ENCODE results near the gene CORO1C.

Gene CORO1C

DNA sequence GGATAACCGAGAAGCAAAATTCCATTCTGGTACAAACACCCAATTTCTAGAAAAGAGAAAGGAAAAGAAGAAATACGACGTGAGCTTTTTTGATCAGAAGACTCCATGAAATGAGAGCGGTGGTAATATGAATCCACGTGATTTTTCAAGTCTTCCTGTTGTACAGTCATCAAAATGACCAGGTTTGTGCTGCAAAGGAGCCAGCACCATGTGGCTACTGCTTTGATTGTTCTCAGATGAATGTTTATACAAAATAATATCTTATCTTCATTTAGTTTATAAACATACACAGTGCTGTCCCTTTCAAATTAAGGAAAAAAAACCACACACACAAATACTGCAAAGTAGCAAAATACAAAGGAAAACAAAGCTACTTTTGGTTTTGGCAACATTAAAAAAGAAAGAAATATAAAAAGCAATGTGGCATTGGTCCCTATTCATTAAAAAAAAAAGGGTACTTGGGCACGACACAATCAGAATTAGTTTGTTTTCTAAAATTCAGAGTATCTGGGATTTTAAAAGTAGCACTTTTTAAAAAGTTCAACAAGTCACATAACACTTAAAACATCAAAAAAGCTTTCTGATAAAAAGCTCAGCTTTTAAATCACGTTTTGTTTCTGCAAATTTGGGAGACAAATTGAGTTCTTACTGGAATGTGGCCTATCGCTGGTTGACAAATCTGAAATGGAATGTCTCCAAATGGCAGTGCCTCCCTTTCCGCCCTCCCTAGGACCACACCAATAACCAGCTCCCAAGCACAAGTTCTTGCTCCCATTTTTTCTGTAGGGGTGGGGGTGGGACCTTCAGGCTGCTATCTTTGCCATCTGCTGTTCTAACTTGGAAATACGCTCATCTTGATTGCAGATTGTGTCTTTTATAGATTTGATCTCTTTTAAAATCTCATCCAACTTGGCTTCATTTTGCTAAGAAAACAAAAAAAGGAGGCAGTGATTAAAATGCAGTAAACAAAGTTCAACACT is 84.4 kb downstream of the CORO1C start:
- DNase-seq = no peak

DNA sequence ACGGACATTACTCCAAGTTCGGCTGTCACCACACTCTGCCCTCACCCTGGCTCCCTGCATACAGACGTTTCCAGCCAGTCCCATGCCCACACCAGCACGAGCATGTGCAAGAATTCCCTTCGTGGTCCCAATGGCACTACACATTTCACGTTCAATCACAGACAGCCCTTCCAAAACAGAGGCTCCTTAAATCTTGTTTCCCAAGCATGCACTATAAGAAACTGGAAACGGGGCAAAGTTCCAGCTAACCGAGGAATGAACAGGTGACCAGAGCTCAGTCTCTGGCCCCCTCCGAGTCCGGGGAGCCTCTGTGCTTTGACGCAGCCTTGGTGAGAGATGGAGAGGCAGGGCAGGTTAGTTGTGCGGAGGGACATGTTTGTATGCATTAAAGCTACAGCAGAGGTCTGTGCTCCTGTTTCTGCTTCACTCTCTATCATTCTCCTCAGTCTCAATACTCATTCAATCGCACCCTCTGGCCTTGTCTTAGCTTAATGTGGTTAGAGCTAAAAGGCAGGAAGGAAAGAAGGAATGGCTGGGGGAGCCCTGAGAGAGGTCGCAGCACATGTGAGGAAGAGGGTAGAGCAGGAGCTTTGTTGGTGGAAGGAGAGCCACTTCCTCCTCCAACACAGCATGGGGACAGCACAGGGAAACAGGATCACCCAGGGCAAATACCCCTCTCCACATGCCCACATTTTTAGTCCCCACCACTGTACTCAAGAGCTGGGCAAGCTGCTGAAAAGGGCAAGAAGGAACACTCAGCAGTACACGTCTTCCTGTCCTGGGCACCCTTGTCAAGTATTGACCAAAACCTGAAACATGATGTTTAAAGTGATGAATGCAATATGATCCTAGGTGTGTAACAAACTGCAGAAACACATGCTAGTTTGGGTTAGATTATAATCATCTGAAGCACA is 85.4 kb downstream of the CORO1C start:
- DNase-seq = no peak

DNA sequence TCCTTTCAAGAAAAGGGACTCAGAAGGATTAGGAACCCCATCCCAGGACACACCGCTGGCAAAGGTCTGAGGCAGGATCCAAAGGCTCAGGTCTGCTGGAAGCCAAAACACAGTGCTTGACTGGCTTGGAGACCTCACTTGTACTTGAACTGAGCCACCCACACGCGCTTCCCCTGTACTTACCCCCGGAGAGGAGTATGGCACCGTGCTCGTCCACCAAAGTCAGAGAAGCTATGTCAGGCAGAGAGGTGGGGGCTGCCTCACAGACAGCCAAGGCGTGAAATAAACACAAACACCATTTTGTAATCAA is 86.6 kb downstream of the CORO1C start:
- no peak for DNase-seq

DNA sequence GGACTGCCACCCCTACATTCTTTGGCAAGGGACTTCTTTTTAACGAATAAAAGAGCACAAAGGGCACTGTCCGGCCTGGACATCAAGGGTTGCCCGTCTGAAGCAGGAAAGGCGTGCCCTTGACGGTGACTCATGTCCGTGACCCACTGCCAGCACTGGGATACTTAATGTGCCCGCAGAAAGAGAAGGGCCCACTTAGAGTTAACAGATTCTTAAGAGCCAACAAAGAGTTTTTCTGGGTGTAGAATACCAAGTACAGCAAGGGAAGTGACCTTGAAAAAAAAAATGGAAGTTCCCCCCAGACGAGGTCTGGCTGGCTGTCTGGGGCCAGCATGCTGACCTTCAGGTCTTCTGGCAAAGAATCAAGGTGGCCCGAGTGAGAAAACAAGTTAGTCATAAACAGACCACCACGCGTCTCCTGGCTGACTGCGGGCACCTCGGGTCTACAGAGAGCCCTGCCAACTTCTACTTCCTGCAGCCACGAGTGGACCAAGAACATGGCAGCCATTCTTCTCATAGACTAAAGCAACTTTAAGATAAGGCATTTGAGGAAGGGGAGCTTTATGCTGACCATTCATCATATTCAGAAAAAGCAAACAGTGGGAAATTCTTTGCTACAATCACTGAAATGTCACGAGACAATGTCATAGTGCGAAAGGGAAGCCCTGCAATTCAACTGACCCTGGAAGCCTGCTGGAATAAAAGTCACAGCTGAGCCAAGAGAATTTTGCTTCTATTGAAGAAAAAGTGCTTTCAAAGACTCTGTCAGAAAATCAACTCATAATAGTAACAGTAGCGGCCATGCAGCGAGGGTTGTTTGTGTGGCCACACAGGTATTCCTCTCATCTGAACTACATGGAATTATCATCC is 87.1 kb downstream of the CORO1C start:
- no peak for DNase-seq

- DNase-seq = no peak
Observed at GRCh38 chr12:108642899-108643654, 88.2 kb downstream of the CORO1C start.

DNA sequence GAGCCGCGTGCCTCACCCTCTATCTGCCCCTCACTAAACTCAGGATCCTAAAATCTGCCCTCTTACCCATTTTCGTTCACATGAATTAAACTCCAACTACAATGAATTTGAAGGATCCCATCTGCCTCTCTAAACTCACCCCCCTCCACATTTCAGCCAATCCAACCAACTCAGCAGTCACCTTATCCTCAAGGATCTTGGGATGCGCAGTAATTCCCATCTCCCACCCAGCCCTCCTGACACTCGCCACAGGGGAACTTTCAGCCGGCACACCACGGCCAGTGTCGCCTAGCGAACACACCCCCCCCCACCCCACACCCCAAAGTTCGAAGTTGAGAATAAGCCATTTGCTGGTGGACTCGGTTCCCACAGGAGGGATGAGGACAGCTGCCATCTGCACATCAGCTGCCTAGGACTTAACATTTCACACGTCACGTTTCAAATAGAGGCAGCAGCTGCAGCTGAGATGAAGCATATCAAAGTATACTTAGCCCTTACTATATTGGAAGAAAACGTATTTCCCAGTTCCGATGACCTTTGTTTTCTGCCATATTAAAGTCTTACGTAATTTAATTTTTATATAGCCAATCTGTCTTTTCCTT is 88.9 kb downstream of the CORO1C start:
- DNase-seq = no peak

DNA sequence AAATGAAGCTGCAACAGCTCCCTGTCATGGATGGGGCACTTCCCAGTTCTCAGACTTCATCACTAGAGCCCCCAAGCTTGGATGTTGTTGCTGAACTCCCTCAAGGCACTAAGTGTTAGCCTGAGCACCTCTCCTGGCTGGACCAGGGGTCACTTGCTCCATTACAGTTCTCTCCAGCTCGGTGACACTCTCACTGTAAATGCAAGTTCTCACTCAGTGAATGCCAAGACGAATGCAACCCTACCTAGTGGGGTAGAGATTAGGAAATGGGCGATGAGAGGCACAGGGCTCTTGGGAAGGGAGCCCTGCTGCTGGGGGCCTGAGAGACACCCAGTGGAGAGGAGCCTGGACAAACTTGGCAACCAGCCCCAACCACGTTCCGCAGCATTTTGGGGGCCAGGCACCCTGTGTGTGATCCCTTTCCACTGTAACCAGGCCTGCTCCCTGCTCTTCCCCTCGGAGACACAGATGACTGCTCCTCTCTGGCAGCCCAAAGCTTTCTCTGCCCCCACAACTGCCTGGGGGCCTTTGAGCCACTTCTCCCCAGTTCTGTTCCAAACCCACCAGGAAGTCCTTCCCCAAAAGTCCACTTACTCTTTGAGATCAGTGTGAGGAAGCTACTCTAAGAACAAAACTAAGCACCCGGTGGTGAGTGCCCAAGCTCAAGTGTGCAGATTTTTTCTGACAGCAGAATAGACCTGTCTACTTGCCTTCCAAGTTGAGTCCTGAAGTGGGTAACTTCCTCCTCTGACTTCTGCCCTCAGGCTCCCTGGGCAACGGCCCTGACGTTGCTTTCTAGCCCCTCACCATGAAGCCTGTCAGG is 89.7 kb downstream of the CORO1C start:
- DNase-seq = no peak

DNA sequence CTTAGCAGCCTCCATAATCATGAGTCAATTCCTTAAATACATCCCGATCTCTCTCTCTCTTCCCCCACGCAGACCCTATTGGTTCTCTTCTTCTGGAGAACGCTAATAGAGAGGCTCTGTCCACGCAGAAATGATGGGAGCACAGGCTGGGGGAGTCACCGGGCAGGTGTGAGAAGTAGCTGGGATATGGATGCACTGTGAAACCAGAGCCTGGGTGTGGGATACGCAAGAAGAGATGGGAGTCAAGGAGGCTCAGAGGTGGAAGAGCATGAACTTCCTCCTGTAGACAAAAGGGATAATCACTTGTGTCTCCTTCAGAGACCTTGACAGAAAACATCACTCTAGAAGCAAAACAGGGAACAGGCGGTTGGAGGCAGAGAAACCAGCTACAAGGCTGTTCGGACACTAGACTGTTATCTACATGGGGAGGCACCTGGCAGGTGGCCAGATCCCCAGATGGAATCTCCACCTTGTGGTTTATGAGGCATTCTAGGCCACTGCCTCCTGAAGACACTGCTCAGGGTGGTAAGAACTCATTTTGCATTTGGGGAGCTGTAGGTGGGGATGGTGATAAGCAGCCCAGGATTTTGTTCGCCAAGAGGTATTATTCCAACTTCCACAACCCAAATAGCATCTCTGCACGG is 90.4 kb downstream of the CORO1C start:
- no peak for DNase-seq

DNA sequence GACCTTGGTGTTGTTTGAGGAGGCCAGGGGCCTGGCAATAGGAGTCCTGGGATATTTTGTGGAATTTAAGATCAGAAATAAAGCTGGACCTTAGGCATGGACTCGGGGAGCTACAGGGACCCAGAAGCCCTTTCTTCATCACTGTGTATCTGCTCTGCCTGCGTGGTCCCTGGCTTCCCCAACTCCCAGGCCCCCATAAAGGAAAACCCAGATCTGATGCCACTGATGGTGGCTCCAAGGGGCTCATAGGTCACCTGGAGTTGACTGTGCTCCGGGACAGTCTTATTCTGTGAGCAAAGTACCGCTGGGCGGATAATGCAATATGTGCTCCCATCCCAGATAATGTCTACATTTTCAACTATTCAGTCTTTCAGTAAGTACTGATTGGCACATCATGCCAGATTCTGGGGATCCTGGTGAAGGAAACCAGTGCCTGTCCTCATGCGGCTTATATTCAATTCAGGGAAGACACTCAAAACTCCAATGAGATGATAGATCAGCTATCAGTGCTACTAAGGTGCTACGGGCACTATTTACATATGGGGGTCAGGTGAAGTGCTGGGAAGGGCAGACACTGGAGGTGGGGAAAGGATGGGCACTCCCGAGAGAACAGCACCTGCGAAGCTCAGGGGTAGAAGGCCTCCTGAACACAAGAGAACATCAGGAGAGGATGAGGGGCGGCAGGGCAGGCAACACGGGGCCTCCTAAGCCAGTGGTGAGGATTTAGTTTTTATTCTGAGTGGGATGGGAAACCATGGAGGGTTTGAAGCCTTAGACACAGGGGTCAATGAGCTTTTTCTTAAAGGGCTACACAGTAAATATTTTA is 92.1 kb downstream of the CORO1C start:
- DNase-seq = no peak

GRCh38 chr12:108638141-108638827 is 93.0 kb downstream of the CORO1C start:
- no peak for DNase-seq

- no peak for DNase-seq
Observed at GRCh38 chr12:108637222-108637971, 93.9 kb downstream of the CORO1C start.

DNA sequence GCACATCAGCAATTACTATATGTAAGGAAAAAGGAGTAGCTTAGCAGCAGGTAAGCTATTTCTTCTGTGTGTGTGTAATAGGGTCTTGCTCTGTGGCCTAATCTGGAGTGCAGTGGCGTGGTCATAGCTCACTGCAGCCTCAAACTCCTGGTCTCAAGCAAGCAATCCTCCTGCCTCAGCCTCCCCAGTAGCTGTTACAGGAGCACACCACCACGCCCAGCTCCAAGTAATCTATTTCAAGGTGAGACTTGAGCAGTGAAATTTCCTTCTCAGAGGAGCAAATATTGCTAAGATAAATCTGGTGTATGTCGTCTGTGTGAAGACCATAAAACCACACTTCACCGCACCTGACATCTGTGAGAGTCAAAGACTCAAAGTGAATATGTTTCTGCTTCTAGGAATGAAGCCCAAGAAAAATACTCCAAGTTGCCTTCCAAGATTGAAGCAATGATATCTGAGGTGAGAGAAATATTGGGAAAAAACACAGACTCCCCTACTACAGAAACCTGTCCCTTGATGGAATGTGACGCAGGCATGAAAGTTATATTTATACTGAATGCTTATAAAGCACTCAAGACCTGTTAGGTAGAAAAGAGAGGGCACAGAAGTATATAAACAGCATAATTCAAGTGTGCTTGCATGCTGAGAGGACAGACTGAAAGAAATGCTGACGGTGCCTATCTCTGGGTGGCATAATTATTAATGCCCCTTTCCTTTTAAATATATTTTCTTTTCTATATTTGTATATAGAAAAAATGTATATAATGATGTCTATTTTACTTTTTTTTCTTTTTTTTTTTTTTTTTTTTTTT is 95.1 kb downstream of the CORO1C start:
- no peak for DNase-seq

DNA sequence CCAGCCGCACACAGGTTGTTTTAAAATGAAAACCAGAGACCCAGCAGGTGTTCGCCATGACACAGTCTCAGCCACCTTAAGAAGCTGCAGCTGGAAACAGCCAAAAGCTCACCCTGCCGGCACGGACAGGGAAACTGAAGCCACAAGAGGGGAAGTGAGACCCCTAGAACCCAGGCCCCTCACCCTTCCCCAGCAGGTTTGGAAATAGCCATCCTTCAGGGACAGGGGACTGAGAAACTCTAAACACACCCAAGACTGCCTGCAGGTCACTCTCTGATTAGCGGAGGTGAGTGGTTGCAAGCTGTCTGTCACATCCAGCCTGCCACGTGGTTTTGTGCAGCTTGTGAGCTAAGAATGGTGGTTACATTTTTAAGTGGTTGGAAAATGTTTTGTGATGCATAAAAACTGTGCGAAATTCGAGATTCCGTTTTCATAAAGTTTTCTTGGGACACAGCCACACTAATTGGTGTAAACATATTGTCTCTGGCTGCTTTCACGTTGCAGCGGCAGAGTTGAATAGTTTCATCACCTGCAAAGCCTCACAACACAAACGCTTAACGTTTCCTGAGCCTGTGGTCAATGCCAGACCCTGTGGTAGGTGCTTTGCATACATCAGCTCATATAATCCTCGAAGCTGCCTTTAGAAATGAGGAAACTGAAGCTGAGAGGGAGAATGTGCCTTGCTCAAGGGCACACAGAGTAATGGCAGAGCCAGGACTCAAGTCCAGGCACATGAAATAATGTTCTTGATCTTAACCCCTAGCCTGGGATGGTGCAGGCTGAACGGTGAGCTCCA is 95.9 kb downstream of the CORO1C start:
- DNase-seq = no peak

GRCh38 chr12:108634341-108634751 is 97.0 kb downstream of the CORO1C start:
- DNase-seq = no peak

- DNase-seq = no peak
Observed at GRCh38 chr12:108633534-108634248, 97.6 kb downstream of the CORO1C start, which contains the start of gene SELPLG. TSS of gene SELPLG (minus strand) at chr12:108633894. CDS start at chr12:108624307, 9,587 bp downstream.
